IPS-18c (cell line): ENCODE data around the gene NSUN5.
"Not testable (repeated sequence)": the region's sequence is repeated elsewhere in the genome, so short reads cannot be mapped to it uniquely, and the experiment has no call there.

Experiments used
- H3K4me3 ChIP-seq: 2 replicates; pipeline ENCODE4 v1.7.0; 2013; ENCODE audit warnings: low read depth, mild to moderate bottlenecking, low read length, moderate library complexity; ENCODE audit not compliant: insufficient read depth
- H3K9me3 ChIP-seq: one replicate; pipeline ENCODE4 v1.6.1; 2013; ENCODE audit warnings: mild to moderate bottlenecking, low read length, moderate library complexity; ENCODE audit not compliant: control insufficient read depth, insufficient read depth

The NSUN5 gene

GRCh38 chr7:73329861-73330581, 21.4 kb upstream of the NSUN5 start:
- H3K4me3 ChIP-seq: no peak overlapping the region
- H3K9me3 ChIP-seq: peaks cover 2% of the 10 kb centered on the region

GRCh38 chr7:73328696-73329095, 20.1 kb upstream of the NSUN5 start:
- peaks cover 2% of the 10 kb centered on the region for H3K9me3 ChIP-seq
- H3K4me3 ChIP-seq: no peak overlapping the region

- H3K4me3 ChIP-seq, H3K9me3 ChIP-seq: not testable (repeated sequence)
Measured at GRCh38 chr7:73327922-73328321, 19.3 kb upstream of the NSUN5 start, which contains the start of the genes FKBP6 and TRIM50. TSS of gene FKBP6 (plus strand) at chr7:73328161. CDS start at chr7:73328429, 268 bp downstream. TSS of gene TRIM50 (minus strand) at chr7:73328082. CDS start at chr7:73324787, 3,295 bp downstream.

GRCh38 chr7:73327449-73327848, 18.8 kb upstream of the NSUN5 start:
- H3K9me3 ChIP-seq, H3K4me3 ChIP-seq: not testable (repeated sequence)

- not testable (repeated sequence) for H3K4me3 ChIP-seq, H3K9me3 ChIP-seq
Measured at GRCh38 chr7:73325424-73325823, 16.8 kb upstream of the NSUN5 start.

GRCh38 chr7:73324081-73324845, 15.6 kb upstream of the NSUN5 start:
- H3K9me3 ChIP-seq, H3K4me3 ChIP-seq: not testable (repeated sequence)

- H3K9me3 ChIP-seq, H3K4me3 ChIP-seq: not testable (repeated sequence)
Measured at GRCh38 chr7:73323434-73324080, 14.9 kb upstream of the NSUN5 start.

GRCh38 chr7:73320009-73320408, 11.4 kb upstream of the NSUN5 start:
- not testable (repeated sequence) for H3K9me3 ChIP-seq, H3K4me3 ChIP-seq

- not testable (repeated sequence) for H3K4me3 ChIP-seq, H3K9me3 ChIP-seq
Measured at GRCh38 chr7:73319541-73319940, 10.9 kb upstream of the NSUN5 start.

GRCh38 chr7:73318656-73319204, 10.1 kb upstream of the NSUN5 start:
- H3K9me3 ChIP-seq, H3K4me3 ChIP-seq: not testable (repeated sequence)

GRCh38 chr7:73316521-73316920, 7.9 kb upstream of the NSUN5 start:
- Histone ChIP-seq H3K4me3 (no peak overlapping the region), H3K9me3 (peaks cover 2% of the 10 kb centered on the region)

- H3K4me3 ChIP-seq: no peak overlapping the region
- H3K9me3 ChIP-seq: no peaks in the 10 kb centered on the region
Measured at GRCh38 chr7:73314271-73314670, 5.6 kb upstream of the NSUN5 start.

- Histone ChIP-seq H3K4me3 (no peak overlapping the region), H3K9me3 (no peaks in the 10 kb centered on the region)
Measured at GRCh38 chr7:73313521-73313906, 4.9 kb upstream of the NSUN5 start.

GRCh38 chr7:73312831-73313520, 4.3 kb upstream of the NSUN5 start:
- H3K4me3 ChIP-seq: no peak overlapping the region
- no peaks in the 10 kb centered on the region for H3K9me3 ChIP-seq

- H3K4me3 ChIP-seq, H3K9me3 ChIP-seq: not testable (repeated sequence)
Measured at GRCh38 chr7:73311421-73311820, 2.8 kb upstream of the NSUN5 start.

- peak overlapping the region; percentile 59 for H3K4me3 ChIP-seq
Measured at GRCh38 chr7:73308074-73308664, 457 bp downstream of the NSUN5 start.

GRCh38 chr7:73307436-73307835, 1.2 kb downstream of the NSUN5 start:
- Histone ChIP-seq H3K4me3 (peak overlapping the region; percentile 59; the same call in 1 of the 2 replicates), H3K9me3 (peaks cover 4% of the 10 kb centered on the region)

More at GRCh38 chr7:73308074-73308664, 457 bp downstream of the NSUN5 start:
- H3K9me3 ChIP-seq: peaks cover 4% of the 10 kb centered on the region
